Ecto neural progenitor cell (in vitro differentiated cells): ENCODE data around the gene MAST3.

ENCODE experiments used
- DNase-seq: peaks from one replicate; pipeline ENCODE4 v3.0.0-alpha.2; 2018; ENCODE audit warnings: low spot score

Gene MAST3

DNA sequence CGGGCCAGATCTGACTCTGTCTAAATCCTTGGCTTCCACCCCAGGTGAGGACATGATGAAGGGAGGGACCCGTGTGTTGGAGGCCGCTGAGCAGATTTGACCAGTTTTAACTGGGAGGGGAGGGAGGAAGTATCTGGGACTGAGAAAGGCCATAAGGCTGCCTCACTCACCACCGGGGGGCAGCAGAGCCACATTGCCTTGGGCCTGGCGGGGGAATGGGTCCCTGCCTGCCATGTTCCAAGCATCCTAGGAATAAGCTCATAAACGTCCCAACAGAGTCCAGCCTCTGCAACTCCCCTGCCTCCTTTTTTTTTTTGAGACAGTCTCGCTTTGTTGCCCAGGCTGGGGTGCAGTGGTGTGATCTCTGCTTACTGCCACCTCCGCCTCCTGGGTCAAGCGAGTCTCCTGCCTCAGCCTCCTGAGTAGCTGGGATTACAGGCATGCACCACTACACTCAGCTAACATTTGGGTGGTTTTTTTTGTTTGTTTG is 15.5 kb downstream of the MAST3 start:
- peak; percentile 91 for DNase-seq

GRCh38 chr19:18113827-18114226 is 16.2 kb downstream of the MAST3 start:
- no peak for DNase-seq

DNA sequence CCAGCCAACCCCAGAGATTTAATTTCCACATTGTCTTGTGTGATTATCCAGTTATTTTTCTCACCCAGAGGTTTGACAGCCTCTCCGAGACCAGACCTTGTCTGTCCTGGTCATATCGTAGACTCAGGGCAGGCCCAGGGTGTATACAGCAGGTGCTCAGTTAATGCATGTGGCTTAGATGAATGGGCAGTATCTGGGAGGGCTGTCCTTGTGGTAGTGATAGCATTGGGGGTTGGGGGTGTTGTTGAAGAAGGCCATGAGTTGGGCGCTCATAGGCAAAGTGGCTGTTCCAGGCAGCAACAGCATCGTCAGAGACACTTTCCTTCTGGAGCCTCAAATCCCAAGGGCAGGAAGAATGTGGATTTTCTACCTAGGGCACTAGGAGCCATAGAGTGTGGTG is 16.9 kb downstream of the MAST3 start:
- DNase-seq, result no peak

DNA sequence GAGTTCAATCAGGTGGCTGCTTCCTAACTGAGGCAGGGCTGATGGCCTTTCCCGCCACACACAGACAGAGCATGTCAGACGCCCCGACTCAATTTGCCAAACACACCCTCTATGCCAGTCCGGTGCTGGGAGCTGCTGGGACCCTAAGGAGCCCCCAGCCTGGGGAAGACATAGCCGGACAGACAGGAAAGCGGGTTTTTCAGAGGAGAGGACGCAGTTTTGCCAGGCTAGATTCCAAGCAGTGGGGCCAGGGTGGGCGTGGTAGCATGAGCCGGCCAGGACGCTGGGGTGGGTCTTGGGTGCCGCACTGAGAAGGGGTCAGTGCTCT is 19.8 kb downstream of the MAST3 start:
- no peak for DNase-seq

DNA sequence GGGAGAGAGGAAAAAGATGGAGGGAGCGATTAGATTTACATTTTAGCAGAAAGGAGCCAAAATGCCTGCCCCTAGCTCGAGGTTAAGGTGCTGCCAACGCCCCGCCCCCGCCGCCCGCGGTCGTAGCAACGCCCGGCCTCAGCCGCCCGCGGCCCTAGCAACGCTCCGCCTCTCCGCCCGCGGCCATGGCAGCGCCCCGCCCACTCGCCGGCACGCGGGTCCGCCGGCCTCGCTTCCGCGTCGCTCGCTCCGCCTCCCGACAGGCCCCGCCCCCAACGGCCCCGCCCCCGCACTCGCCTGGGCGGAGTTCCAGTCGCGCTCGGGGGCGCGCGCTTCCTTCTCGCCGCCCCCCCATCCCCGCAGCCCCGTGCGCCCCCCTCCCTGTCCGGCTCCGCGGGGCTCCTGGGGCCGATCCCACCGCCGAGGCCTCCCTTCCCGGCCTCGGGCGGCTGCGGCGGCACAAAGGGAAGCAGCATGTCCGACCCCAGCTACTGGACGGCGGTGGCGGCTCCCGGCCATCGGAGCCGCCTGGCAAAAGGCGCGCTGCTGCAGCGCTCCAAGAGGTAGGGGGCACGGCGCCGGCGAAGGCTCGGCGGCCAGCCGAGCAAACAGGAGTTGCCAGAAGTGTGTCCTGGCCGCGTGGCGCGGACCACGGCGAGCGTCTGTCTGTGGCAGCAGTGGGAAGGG is 20.3 kb downstream of the MAST3 start:
- DNase-seq, result peak; percentile 96

DNA sequence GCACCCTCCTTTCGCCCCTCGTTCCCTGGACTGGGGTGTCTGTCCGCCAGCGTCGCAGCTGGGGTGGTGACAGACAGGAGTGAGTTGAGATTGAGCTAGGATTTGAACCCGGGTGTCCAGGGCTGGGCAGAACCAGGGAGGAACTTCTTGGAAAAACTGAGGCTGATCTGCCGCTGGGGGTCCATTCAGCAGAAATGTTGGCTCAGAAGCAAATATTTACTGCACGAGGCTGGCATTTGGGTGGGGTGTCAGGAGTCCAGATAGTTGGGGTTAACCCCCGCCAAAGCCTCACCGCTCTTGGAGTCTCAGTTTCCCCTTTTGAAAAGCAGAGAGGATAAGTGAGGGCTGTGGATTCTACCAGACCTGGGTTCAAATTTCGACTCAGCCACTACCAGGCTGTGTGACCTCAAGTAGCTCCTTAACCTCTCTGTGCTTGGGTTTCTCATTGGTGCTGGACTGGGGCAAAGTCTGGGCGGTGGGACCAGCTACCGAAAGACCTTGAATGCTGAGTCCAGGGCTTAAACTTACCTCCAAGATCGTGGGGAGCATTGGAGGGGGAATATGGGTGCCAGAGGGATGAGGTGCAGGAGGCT is 20.9 kb downstream of the MAST3 start:
- no peak for DNase-seq

DNA sequence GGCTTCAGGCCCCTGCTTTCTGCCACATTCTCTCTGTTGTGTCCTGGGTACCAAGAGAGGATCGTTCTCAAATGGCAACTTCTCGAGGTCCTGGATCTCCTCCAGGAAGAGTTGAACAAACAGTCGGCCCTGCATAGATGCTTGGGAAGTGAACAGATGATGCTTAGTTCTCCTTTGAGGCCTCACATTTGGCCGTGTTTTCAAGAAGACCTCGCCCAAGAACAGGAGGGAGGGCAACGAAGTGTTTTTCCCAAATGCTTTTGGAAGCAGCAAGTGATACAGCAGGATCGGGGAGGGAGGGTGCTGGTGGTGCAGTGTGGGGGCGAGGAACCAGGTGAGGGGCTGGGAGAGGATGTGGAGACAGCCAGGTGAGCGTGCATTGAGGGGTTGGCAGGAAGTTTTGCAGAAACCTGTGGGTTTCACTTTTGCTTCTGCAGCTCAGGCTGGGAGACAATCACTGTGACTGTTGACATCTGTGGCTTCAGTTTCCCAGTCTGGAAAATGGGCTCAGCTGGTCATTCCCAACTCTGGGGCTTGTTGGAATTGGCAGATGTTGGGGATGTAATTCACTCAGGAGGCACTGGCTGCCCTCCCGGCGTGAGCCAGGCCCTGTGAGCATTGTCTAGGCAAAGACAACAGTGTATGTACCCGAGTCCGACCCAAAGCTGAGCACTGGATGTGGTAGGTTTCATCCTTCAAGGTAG is 21.6 kb downstream of the MAST3 start:
- DNase-seq, result no peak

GRCh38 chr19:18119717-18120105 is 22.1 kb downstream of the MAST3 start:
- DNase-seq, result no peak

DNA sequence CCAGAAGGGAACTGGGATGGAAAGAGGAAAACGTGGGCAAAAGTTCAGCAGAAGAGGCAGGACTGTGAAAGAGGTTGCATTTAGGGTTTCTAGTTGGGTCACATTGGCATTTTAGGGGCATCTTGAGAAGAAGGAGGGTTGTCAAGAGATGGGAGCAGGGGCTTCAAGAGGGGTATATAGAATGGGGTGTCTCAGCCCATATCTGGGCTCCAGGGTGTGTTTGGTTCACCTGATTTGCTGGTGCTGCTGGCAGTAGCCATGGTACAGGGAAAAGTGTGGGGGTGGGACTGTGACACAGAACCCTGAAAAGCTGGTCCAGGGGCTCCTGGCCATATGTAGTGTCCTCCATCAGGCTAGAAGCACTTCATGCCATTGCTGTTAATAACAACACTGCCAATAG is 22.5 kb downstream of the MAST3 start:
- no peak for DNase-seq

DNA sequence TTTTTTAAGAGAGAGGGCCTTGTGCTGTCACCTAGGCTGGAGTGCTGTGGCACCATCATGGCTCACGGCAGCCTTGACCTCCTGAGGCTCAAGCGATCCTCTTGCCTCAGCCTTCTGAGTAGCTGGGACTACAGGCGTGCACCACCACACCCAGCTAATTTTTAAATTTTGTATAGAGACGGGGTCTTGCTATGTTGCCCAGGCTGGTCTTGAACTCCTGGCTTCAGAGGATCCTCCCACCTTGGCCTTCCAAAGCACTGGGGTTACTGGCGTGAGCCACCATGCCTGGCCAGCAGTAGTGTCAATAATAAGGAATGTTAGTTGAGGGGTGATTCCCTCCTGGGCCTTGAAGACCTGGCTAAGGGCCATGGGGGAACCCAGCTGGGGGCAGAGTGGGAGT is 23.6 kb downstream of the MAST3 start:
- DNase-seq, result no peak

DNA sequence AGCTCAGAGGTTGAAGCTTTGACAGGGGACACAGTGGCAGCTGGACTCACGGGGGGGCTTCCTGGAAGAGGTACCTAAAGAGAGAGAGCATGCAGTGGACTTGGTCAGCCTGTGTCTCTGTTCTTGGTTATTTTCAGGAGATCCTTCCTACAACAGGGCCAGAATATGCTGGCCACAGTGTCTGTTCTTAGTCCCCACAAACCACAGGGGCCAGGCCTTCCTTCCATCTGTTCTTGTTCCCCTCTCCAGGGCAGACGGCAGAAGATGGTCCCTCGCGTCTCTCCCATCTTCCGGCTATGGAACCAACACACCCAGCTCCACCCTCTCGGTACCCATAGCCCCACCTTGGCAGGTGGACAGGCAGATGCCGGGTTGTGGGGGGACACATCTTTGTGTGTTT is 24.8 kb downstream of the MAST3 start:
- no peak for DNase-seq

DNA sequence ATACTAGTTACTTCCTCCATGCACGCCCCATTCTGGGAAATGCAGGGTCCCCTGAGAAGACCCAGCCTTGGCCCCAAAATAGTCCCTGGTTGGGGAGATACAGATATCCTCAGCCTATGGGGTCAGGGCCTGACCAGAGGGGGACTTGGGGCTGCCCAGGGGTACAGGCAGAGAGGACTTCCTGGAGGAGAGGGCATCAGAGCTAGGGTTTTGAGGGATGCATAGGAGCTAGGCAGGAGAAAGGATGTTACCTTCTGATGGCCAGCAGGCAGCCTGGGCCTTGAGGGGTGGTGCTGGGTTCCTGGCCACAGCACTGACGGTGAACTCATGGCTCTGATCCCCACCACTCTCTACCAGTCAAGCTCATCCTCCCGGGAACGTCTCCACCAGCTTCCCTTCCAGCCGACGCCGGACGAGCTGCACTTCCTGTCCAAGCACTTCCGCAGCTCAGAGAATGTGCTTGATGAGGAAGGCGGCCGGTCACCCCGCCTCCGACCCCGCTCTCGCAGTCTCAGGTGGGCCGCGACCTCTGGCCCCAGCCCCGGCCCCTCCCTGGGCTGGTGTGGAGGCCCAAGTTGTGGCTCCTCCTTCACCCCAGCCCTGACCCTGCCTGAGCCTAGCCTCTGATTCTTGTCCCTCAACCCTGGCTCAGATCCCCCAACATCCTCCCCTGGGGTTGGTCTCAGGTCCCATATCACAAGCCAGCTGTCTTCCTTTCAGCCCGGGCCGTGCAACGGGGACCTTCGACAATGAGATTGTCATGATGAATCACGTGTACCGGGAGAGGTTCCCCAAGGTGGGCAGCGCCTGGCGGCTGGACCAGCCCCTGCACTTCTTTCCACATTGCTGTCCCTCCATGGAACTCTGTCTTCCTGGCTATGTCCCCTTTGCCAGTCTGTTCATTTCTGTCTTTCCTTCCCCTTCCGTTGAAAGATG is 25.6 kb downstream of the MAST3 start:
- no peak for DNase-seq

- DNase-seq, result no peak
Measured at GRCh38 chr19:18123819-18124218, 26.2 kb downstream of the MAST3 start.

GRCh38 chr19:18126097-18126496 is 28.5 kb downstream of the MAST3 start:
- no peak for DNase-seq

DNA sequence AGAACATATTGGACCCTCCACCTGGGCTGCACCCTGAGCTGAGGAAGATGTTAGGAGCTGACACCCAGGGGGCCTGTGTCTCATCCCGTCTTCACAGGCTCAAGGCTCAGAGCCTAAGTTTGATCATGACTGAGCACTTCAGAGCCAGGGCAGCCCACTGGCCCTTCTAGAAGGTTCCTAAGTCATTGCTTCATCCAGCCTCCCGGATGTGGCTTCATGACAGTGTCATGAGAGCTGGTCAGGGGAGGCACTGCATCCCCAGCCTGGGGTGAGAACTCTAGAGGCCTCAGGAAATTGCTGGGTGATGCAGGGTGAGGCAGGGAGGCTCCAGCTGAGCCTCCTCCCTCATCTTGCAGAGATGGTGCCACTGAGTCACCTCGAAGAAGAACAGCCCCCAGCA is 30.5 kb downstream of the MAST3 start:
- no peak for DNase-seq

DNA sequence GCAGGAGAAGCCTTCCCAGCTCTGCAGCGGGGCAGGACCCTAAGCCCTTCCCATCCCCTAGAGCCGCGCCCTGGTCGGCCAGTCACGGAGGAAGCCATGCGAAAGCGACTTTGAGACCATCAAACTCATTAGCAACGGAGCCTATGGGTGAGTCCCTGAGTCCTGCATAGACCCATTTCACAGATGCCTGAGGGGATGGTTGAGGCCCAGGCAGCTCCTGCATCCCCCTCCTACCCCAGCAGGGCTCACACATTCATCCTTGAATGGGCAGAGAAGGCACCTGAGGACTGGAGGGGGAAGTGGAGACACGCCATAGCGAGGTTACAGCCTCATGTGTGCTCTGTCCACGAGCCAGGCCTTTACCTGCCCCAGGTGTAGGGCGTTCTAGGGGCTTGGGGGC is 31.2 kb downstream of the MAST3 start:
- no peak for DNase-seq

DNA sequence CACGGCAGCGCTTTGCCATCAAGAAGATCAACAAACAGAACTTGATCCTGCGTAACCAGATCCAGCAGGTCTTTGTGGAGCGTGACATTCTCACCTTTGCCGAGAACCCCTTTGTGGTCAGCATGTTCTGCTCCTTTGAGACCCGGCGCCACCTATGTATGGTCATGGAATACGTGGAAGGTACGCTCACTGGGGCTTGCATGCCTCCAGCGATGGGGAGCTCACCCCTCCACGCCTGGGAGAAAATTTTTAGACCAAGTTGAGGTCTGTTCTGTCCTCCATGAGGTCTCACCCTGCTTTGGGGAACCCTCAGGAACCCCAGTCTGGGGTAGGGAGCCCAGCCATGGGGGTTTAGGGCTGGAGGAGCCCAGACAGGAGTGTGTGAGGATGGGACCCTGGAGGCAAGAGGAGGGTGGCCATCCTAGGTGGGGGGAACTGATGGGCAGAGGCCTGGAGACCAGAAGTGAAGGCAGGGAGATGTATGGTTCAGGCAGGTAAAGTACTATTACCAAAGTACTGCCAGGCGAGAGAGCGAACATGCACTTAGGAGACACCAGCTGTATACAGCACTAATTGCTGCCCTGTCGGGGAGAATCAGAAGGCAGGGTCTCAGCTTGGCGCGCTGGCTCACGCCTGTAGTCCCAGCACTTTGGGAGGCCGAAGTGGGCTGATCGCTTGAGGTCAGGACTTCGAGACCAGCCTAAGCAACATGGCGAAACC is 33.1 kb downstream of the MAST3 start:
- no peak for DNase-seq

DNA sequence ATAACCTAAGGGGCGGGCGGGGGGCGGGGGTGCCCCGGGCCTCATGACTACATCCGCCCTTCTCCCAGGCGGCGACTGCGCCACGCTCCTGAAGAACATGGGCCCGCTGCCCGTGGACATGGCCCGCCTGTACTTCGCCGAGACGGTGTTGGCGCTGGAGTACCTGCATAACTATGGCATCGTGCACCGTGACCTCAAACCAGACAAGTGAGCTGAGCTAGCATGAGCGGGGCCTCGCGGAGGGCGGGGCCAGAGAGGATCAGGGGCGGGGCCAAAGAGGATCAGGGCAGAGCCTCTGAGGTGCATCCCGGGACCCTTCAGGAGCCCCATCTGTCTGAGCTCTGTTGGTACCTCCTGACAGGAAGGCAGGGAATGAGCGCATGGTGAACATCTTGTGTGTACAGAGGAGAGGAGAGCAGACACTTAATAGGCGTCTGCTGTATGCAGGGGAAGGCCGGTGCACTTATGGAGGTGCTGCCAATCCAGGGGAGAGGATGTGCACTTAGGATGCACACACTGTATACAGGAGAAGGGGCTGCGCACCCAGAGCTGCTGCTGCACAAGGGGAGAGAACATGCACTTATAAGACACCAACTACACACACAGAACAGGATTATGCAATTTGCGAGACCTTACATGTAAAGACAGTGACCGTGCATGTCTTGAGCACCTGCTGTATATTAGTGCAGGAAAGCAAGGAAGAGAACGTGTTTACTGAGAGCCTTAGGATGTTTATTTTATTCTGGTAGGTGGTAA is 34.4 kb downstream of the MAST3 start:
- DNase-seq, result no peak

DNA sequence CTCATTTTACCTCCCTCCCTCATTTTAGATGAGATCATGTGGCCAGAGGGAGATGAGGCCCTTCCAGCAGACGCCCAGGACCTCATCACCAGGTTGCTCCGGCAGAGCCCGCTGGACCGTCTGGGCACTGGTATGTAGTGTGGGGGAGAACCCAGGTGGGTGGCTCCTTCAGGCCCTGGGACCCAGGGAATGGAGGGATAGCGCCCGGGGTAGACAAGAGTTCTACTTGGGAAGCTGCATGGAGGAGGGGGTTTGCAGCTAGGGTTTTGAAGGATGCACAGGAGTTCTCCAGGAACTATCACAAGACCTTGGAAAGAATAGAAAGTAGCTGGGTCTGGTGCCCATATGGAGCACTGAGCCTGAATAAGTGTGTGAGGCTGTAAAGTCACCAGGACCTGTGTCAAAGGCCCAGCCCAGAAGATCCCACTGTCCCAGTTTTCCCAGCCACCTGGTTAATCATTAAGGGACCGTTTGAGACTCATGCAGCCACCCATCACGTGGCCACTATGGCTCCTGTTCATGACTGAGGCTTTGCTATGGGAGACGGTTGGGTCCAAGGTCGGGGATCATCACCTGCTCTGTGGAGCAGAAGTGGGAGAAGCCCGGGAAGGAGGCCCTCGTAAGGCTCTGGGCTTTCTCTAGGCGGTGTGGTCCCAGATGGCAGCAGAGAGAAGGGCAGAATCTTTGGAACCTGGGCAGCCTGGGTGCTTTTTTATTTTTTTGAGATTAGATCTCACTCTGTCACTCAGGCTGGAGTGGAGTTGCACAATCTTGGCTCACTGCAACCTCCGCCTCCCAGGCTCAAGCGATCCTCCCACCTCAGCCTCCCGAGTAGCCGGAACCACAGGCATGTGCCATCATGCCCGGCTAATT is 38.4 kb downstream of the MAST3 start:
- DNase-seq, result no peak

DNA sequence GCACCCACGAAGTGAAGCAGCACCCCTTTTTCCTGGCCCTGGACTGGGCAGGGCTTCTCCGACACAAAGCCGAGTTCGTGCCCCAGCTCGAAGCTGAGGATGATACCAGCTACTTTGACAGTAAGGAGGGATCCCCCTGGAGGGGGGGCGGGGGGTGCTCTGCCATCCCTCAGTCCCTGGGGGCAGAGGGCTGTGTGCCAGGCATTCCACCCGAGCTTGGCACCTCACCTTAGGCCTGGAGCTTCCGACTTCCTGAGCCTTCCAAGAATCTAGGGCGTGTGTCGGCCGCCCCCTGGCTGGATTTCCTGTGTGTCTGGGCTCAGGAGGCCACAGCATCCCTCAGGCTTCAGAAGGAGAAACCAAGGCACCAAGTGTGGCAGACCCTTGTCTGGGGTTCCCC is 39.7 kb downstream of the MAST3 start:
- DNase-seq, result no peak
